Endometrium (tissue), 2 donors: ENCODE data around the gene NEK1.
A peak's percentile ranks its signal among the peaks of the same experiment; 100 is the strongest.

Experiments used
- FAIRE-seq: peaks from 2 replicates; lab custom pipeline; 2012; peaks lifted over from hg19 to GRCh38; lab: Jason Lieb, UNC
- donor health status: control.
- donor health status: control.

The NEK1 gene

GRCh38 chr4:169611991-169612870 lies at the start of gene NEK1:
NEK1 (minus strand) TSS chr4:169612583; CDS start chr4:169602630, 9,953 bp downstream.
- FAIRE-seq = no peak

GRCh38 chr4:169661761-169662160 lies 49.4 kb upstream of the NEK1 start:
- FAIRE-seq = no peak

- FAIRE-seq = peak; percentile 46
Observed at GRCh38 chr4:169660929-169661328, 48.5 kb upstream of the NEK1 start.

- FAIRE-seq = peak; percentile 93
Observed at GRCh38 chr4:169659716-169660670, 47.6 kb upstream of the NEK1 start.

- peak; percentile 23 for FAIRE-seq
Observed at GRCh38 chr4:169658975-169659715, 46.8 kb upstream of the NEK1 start.

- peak; percentile 41 for FAIRE-seq
Observed at GRCh38 chr4:169658196-169658595, 45.8 kb upstream of the NEK1 start.

- FAIRE-seq = no peak
Observed at GRCh38 chr4:169657470-169658107, 45.2 kb upstream of the NEK1 start.

- FAIRE-seq = no peak
Observed at GRCh38 chr4:169655401-169655800, 43.0 kb upstream of the NEK1 start.

GRCh38 chr4:169652535-169652934 lies 40.2 kb upstream of the NEK1 start:
- FAIRE-seq = no peak

GRCh38 chr4:169650227-169650936 lies 38.0 kb upstream of the NEK1 start:
- FAIRE-seq = no peak

- no peak for FAIRE-seq
Observed at GRCh38 chr4:169649545-169650226, 37.3 kb upstream of the NEK1 start.

GRCh38 chr4:169645627-169646026 lies 33.2 kb upstream of the NEK1 start:
- FAIRE-seq = no peak

- FAIRE-seq = no peak
Observed at GRCh38 chr4:169644802-169645201, 32.4 kb upstream of the NEK1 start.

GRCh38 chr4:169640261-169640870 lies 28.0 kb upstream of the NEK1 start:
- FAIRE-seq = no peak

- FAIRE-seq = no peak
Observed at GRCh38 chr4:169634975-169635374, 22.6 kb upstream of the NEK1 start.

GRCh38 chr4:169632896-169633295 lies 20.5 kb upstream of the NEK1 start:
- no peak for FAIRE-seq

GRCh38 chr4:169630069-169630468 lies 17.7 kb upstream of the NEK1 start:
- FAIRE-seq = no peak

GRCh38 chr4:169628579-169628978 lies 16.2 kb upstream of the NEK1 start:
- no peak for FAIRE-seq

- no peak for FAIRE-seq
Observed at GRCh38 chr4:169627307-169627706, 14.9 kb upstream of the NEK1 start.
